WTC11 (cell line): Measurements from ENCODE around the gene SLC24A4. TPM values are rescaled to one million over a fixed set of nuclear protein-coding genes. Genes with fewer than 3 reads are reported as not detected.

Experiments used
- ATAC-seq: fragments of 200-7000 bp; cut with Tn5 transposase; 2 replicates; pipeline ENCODE4 v1.10.0; 2021; ENCODE audit warnings: mild to moderate bottlenecking, moderate library complexity
- CTCF ChIA-PET: fragments of 300-600 bp; sonication (Branson Sonifier 250); formaldehyde crosslinking; loops from one replicate; lab custom pipeline; 2021; ENCODE audit warnings: antibody characterized with exemption; lab: Charles Lee
- POLR2A ChIA-PET: fragments of 350-600 bp; sonication (Branson Sonifier 250); formaldehyde crosslinking; loops from one replicate; lab custom pipeline; 2021; ENCODE audit warnings: antibody characterized with exemption; lab: Charles Lee
- DNase-seq: peaks from one replicate; pipeline ENCODE4 v3.0.0; 2021; ENCODE audit warnings: low spot score
- H3K27ac Mint-ChIP-seq: 2 replicates; pipeline ENCODE4 v1.8.0; 2021; ENCODE audit warnings: mixed read lengths
- H3K27me3 Mint-ChIP-seq: 2 replicates; pipeline ENCODE4 v1.8.0; 2021; ENCODE audit warnings: low read depth, mild to moderate bottlenecking, moderate library complexity, mixed read lengths
- H3K36me3 Mint-ChIP-seq: 2 replicates; pipeline ENCODE4 v1.8.0; 2021; ENCODE audit warnings: mixed read lengths
- H3K4me1 Mint-ChIP-seq: 2 replicates; pipeline ENCODE4 v1.8.0; 2022; ENCODE audit warnings: mixed read lengths
- H3K4me3 Mint-ChIP-seq: 2 replicates; pipeline ENCODE4 v1.8.0; 2021; ENCODE audit warnings: mild to moderate bottlenecking, moderate library complexity, mixed read lengths
- H3K9me3 Mint-ChIP-seq: 2 replicates; pipeline ENCODE4 v1.8.0; 2021; ENCODE audit warnings: mixed read lengths
- ATF1 ChIP-seq: sonication (generic); formaldehyde crosslinking; IDR thresholded peaks from 2 replicates; pipeline ENCODE4 v1.8.1; 2023; ENCODE audit warnings: mild to moderate bottlenecking, moderate library complexity, missing genetic modification reagents
- ATF3 ChIP-seq: sonication (generic); formaldehyde crosslinking; conservative IDR thresholded peaks from 2 replicates; pipeline ENCODE4 v1.8.1; 2022; ENCODE audit warnings: mild to moderate bottlenecking, missing genetic modification reagents
- CREB1 ChIP-seq: sonication (generic); formaldehyde crosslinking; IDR thresholded peaks from 2 replicates; pipeline ENCODE4 v1.8.0; 2023; ENCODE audit warnings: mild to moderate bottlenecking, missing genetic modification reagents
- ELF4 ChIP-seq: sonication (generic); formaldehyde crosslinking; IDR thresholded peaks from 2 replicates; pipeline ENCODE4 v1.8.1; 2022; ENCODE audit warnings: low read depth, mild to moderate bottlenecking, moderate library complexity, missing genetic modification reagents
- ESRRA ChIP-seq: sonication (generic); formaldehyde crosslinking; IDR thresholded peaks from 2 replicates; pipeline ENCODE4 v1.8.1; 2022; ENCODE audit warnings: mild to moderate bottlenecking, missing genetic modification reagents, borderline replicate concordance
- GABPB1 ChIP-seq: sonication (generic); formaldehyde crosslinking; IDR thresholded peaks from 2 replicates; pipeline ENCODE4 v1.8.1; 2023; ENCODE audit warnings: mild to moderate bottlenecking, missing genetic modification reagents
- GRHL2 ChIP-seq: fragments of 250-450 bp; sonication (Bioruptor Pico); IDR thresholded peaks from 2 replicates; pipeline ENCODE4 v1.8.0; 2022; ENCODE audit warnings: mild to moderate bottlenecking, moderate library complexity; ENCODE audit not compliant: insufficient replicate concordance, severe bottlenecking
- HMGA2 ChIP-seq: fragments of 250-450 bp; sonication (Bioruptor Pico); IDR thresholded peaks from 2 replicates; pipeline ENCODE4 v1.4.0; 2021; ENCODE audit warnings: mild to moderate bottlenecking, moderate library complexity
- IRF2 ChIP-seq: sonication (generic); formaldehyde crosslinking; IDR thresholded peaks from 2 replicates; pipeline ENCODE4 v1.8.0; 2022; ENCODE audit warnings: low read depth, missing genetic modification reagents, borderline replicate concordance
- NFATC4 ChIP-seq: fragments of 250-450 bp; sonication (Bioruptor Pico); IDR thresholded peaks from 2 replicates; pipeline ENCODE4 v1.9.0; 2021; ENCODE audit warnings: mild to moderate bottlenecking
- NFE2L1 ChIP-seq: sonication (generic); formaldehyde crosslinking; IDR thresholded peaks from 2 replicates; pipeline ENCODE4 v1.8.1; 2023; ENCODE audit warnings: missing genetic modification reagents
- NR1H2 ChIP-seq: sonication (generic); formaldehyde crosslinking; IDR thresholded peaks from 2 replicates; pipeline ENCODE4 v1.9.0; 2021; ENCODE audit warnings: mild to moderate bottlenecking, moderate library complexity, missing genetic modification reagents
- NR3C1 ChIP-seq: sonication (generic); formaldehyde crosslinking; conservative IDR thresholded peaks from 2 replicates; pipeline ENCODE4 v1.8.1; 2023; ENCODE audit warnings: low read depth, mild to moderate bottlenecking, missing genetic modification reagents
- RORB ChIP-seq: fragments of 250-450 bp; sonication (Bioruptor Pico); IDR thresholded peaks from 2 replicates; pipeline ENCODE4 v1.9.0; 2021; ENCODE audit warnings: mild to moderate bottlenecking
- SMAD4 ChIP-seq: sonication (generic); formaldehyde crosslinking; IDR thresholded peaks from 2 replicates; pipeline ENCODE4 v1.8.0; 2022; ENCODE audit warnings: mild to moderate bottlenecking, missing genetic modification reagents
- SP1 ChIP-seq: sonication (generic); formaldehyde crosslinking; conservative IDR thresholded peaks from 2 replicates; pipeline ENCODE4 v1.8.1; 2022; ENCODE audit warnings: missing genetic modification reagents
- TEAD1 ChIP-seq: sonication (generic); formaldehyde crosslinking; IDR thresholded peaks from 2 replicates; pipeline ENCODE4 v1.8.0; 2022; ENCODE audit warnings: mild to moderate bottlenecking, missing genetic modification reagents
- ZMAT4 ChIP-seq: fragments of 250-450 bp; sonication (Bioruptor Pico); IDR thresholded peaks from 2 replicates; pipeline ENCODE4 v1.9.0; 2021; ENCODE audit warnings: mild to moderate bottlenecking
- ZNF219 ChIP-seq: sonication (generic); formaldehyde crosslinking; IDR thresholded peaks from 2 replicates; pipeline ENCODE4 v1.8.0; 2023; ENCODE audit warnings: missing genetic modification reagents, mild to moderate bottlenecking, borderline replicate concordance
- ZNF232 ChIP-seq: sonication (generic); formaldehyde crosslinking; IDR thresholded peaks from 2 replicates; pipeline ENCODE4 v1.8.0; 2022; ENCODE audit warnings: mild to moderate bottlenecking, missing genetic modification reagents
- ZNF317 ChIP-seq: sonication (generic); formaldehyde crosslinking; IDR thresholded peaks from 2 replicates; pipeline ENCODE4 v1.8.1; 2023; ENCODE audit warnings: low read depth, mild to moderate bottlenecking, moderate library complexity, missing genetic modification reagents, borderline replicate concordance
- total RNA-seq: library from RNA; stranded (reverse); gene quantifications from 3 replicates; pipeline ENCODE4 v1.2.3, GENCODE V29; 2021
- TF ChIP-seq, protein P1 (sequence below): sonication (generic); formaldehyde crosslinking; IDR thresholded peaks from 2 replicates; pipeline ENCODE4 v1.8.1; 2023; ENCODE audit warnings: mild to moderate bottlenecking, missing genetic modification reagents, borderline replicate concordance
- TF ChIP-seq, protein P2 (sequence below): sonication (generic); formaldehyde crosslinking; IDR thresholded peaks from 2 replicates; pipeline ENCODE4 v1.8.1; 2022; ENCODE audit warnings: missing genetic modification reagents, borderline replicate concordance
- TF ChIP-seq, protein P3 (sequence below): sonication (generic); formaldehyde crosslinking; IDR thresholded peaks from 2 replicates; pipeline ENCODE4 v1.8.0; 2022; ENCODE audit warnings: mild to moderate bottlenecking, missing genetic modification reagents
- TF ChIP-seq, protein P4 (sequence below): fragments of 250-450 bp; sonication (Bioruptor Pico); IDR thresholded peaks from 2 replicates; pipeline ENCODE4 v2.1.2; 2022; ENCODE audit warnings: mild to moderate bottlenecking, moderate library complexity

The SLC24A4 gene
- total RNA-seq, 1 experiment from 2014 or later = 0.90 TPM

GRCh38 chr14:92386165-92386564, 63.2 kb downstream of the SLC24A4 start (continued):
- TF ChIP-seq, protein P1, sequence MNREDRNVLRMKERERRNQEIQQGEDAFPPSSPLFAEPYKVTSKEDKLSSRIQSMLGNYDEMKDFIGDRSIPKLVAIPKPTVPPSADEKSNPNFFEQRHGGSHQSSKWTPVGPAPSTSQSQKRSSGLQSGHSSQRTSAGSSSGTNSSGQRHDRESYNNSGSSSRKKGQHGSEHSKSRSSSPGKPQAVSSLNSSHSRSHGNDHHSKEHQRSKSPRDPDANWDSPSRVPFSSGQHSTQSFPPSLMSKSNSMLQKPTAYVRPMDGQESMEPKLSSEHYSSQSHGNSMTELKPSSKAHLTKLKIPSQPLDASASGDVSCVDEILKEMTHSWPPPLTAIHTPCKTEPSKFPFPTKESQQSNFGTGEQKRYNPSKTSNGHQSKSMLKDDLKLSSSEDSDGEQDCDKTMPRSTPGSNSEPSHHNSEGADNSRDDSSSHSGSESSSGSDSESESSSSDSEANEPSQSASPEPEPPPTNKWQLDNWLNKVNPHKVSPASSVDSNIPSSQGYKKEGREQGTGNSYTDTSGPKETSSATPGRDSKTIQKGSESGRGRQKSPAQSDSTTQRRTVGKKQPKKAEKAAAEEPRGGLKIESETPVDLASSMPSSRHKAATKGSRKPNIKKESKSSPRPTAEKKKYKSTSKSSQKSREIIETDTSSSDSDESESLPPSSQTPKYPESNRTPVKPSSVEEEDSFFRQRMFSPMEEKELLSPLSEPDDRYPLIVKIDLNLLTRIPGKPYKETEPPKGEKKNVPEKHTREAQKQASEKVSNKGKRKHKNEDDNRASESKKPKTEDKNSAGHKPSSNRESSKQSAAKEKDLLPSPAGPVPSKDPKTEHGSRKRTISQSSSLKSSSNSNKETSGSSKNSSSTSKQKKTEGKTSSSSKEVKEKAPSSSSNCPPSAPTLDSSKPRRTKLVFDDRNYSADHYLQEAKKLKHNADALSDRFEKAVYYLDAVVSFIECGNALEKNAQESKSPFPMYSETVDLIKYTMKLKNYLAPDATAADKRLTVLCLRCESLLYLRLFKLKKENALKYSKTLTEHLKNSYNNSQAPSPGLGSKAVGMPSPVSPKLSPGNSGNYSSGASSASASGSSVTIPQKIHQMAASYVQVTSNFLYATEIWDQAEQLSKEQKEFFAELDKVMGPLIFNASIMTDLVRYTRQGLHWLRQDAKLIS (CRISPR knock-in tag) = no peak
- TF ChIP-seq NR3C1 (no peak), ATF1 (no peak), NFATC4 (CRISPR knock-in tag) (no peak), SP1 (CRISPR knock-in tag) (no peak), ELF4 (CRISPR knock-in tag) (no peak), ESRRA (CRISPR knock-in tag) (no peak)
- TF ChIP-seq, all 79 proteins: peak for 0

GRCh38 chr14:92386637-92387036, 63.7 kb downstream of the SLC24A4 start:
- ChIA-PET POLR2A (no interaction called here), CTCF (interaction anchor here (0.6 kb wide), 1 partner anchor 22 kb away, joined by 3 read pairs; no protein-coding TSS in a partner anchor)
- no peaks in the 10 kb centered on the region for H3K36me3 Mint-ChIP-seq
- no peak for ATAC-seq
- H3K27ac Mint-ChIP-seq = no peak overlapping the region
- no peaks in the 10 kb centered on the region for H3K9me3 Mint-ChIP-seq
- H3K27me3 Mint-ChIP-seq = no peaks in the 10 kb centered on the region
- no peak for TF ChIP-seq ZNF317
- TF ChIP-seq, protein P2, sequence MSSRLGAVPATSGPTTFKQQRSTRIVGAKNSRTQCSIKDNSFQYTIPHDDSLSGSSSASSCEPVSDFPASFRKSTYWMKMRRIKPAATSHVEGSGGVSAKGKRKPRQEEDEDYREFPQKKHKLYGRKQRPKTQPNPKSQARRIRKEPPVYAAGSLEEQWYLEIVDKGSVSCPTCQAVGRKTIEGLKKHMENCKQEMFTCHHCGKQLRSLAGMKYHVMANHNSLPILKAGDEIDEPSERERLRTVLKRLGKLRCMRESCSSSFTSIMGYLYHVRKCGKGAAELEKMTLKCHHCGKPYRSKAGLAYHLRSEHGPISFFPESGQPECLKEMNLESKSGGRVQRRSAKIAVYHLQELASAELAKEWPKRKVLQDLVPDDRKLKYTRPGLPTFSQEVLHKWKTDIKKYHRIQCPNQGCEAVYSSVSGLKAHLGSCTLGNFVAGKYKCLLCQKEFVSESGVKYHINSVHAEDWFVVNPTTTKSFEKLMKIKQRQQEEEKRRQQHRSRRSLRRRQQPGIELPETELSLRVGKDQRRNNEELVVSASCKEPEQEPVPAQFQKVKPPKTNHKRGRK (CRISPR knock-in tag) = no peak
- TF ChIP-seq, protein P3, sequence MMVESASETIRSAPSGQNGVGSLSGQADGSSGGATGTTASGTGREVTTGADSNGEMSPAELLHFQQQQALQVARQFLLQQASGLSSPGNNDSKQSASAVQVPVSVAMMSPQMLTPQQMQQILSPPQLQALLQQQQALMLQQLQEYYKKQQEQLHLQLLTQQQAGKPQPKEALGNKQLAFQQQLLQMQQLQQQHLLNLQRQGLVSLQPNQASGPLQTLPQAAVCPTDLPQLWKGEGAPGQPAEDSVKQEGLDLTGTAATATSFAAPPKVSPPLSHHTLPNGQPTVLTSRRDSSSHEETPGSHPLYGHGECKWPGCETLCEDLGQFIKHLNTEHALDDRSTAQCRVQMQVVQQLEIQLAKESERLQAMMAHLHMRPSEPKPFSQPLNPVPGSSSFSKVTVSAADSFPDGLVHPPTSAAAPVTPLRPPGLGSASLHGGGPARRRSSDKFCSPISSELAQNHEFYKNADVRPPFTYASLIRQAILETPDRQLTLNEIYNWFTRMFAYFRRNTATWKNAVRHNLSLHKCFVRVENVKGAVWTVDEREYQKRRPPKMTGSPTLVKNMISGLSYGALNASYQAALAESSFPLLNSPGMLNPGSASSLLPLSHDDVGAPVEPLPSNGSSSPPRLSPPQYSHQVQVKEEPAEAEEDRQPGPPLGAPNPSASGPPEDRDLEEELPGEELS (CRISPR knock-in tag) = no peak
- TF ChIP-seq GRHL2 = no peak
- TF ChIP-seq ZMAT4 (CRISPR knock-in tag) = no peak
- peak; percentile 54; the same call in 1 of the 2 replicates for TF ChIP-seq GABPB1 (CRISPR knock-in tag)
- DNase-seq = no peak
- H3K4me3 Mint-ChIP-seq = no peak overlapping the region
- peaks cover 54% of the 10 kb centered on the region for H3K4me1 Mint-ChIP-seq

DNA sequence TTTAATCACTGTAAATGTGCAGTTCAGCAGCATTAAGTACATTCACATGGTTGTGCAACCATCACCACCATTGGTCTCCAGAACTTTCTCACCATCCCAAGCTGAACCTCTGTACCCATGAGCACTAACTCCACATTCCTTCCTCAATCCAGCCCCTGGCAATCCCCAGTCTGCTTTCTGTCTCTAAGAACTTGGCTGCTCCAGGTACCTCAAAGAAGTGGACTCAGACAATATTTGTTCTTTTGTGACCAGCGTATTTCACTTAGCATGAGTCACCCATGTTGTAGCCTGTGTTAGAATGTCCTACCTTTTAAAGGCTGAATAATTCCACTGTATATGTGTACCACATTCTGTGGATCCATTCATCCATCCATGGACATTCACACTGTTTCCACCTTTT, 64.6 kb downstream of the SLC24A4 start:
- no peaks in the 10 kb centered on the region for H3K36me3 Mint-ChIP-seq
- H3K4me1 Mint-ChIP-seq = peaks cover 54% of the 10 kb centered on the region
- ATAC-seq = no peak
- H3K27ac Mint-ChIP-seq = no peak overlapping the region
- ChIA-PET CTCF (no interaction called here), POLR2A (interaction anchor here (0.5 kb wide), 1 partner anchor 16 kb away, joined by 3 read pairs; no protein-coding TSS in a partner anchor)
- no peaks in the 10 kb centered on the region for H3K9me3 Mint-ChIP-seq
- no peaks in the 10 kb centered on the region for H3K27me3 Mint-ChIP-seq
- no peak overlapping the region for H3K4me3 Mint-ChIP-seq
- DNase-seq = no peak
- TF ChIP-seq ELF4 (CRISPR knock-in tag) = no peak
- TF ChIP-seq NR1H2 (CRISPR knock-in tag) = no peak
- no peak for TF ChIP-seq ESRRA (CRISPR knock-in tag)
- TF ChIP-seq CREB1 (CRISPR knock-in tag) = no peak
- TF ChIP-seq HMGA2 = no peak
- TF ChIP-seq, protein P4, sequence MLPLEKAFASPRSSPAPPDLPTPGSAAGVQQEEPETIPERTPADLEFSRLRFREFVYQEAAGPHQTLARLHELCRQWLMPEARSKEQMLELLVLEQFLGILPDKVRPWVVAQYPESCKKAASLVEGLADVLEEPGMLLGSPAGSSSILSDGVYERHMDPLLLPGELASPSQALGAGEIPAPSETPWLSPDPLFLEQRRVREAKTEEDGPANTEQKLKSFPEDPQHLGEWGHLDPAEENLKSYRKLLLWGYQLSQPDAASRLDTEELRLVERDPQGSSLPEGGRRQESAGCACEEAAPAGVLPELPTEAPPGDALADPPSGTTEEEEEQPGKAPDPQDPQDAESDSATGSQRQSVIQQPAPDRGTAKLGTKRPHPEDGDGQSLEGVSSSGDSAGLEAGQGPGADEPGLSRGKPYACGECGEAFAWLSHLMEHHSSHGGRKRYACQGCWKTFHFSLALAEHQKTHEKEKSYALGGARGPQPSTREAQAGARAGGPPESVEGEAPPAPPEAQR (CRISPR knock-in tag) = no peak
- no peak for TF ChIP-seq GRHL2
- no peak for TF ChIP-seq ZNF219
- TF ChIP-seq ZNF232 (CRISPR knock-in tag) = no peak
- no peak for TF ChIP-seq IRF2
- no peak for TF ChIP-seq RORB (CRISPR knock-in tag)
- no peak for TF ChIP-seq TEAD1 (CRISPR knock-in tag)
- no peak for TF ChIP-seq SMAD4 (CRISPR knock-in tag)
- no peak for TF ChIP-seq ATF3 (CRISPR knock-in tag)
- no peak for TF ChIP-seq NFE2L1 (CRISPR knock-in tag)
